ENCODE measurements around the gene CSTF1.

DNA sequence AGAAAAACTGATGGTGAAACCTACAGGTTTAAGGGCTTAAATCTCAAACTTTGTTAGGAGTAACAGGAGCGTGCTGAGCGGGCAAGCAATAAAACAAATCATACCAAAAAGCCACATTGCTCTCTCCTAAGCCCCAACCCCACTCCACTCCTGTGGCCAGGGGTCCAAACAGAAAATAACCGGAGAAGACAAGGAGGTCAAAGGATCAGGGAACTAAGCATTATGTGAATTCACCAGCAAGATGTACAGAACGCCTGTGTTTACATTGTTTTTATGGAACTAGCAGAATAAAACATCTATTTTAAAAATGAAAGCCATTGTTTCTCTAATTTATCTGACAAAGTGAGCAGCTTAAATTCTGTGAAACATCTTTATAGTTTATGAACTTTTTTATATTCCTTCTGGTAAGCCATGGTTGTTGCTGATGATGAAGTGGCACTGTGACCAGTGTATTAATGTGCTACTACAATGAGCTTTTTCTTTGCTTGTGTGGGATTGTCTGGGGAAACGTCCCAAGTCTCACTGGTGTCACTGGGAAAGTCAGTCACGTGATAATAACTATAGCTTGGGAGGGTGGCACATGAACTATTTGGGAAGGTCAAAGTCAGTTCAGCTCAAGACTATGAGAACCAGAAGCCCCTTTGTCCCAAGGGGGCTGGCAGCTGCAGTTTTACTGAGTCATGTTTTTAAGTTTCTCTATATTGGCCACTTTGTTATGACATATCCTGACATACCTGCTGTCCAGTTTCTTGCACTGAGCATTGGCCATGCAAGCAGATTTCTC, 23.9 kb upstream of the CSTF1 start:
- TF ChIP-seq, protein P1, sequence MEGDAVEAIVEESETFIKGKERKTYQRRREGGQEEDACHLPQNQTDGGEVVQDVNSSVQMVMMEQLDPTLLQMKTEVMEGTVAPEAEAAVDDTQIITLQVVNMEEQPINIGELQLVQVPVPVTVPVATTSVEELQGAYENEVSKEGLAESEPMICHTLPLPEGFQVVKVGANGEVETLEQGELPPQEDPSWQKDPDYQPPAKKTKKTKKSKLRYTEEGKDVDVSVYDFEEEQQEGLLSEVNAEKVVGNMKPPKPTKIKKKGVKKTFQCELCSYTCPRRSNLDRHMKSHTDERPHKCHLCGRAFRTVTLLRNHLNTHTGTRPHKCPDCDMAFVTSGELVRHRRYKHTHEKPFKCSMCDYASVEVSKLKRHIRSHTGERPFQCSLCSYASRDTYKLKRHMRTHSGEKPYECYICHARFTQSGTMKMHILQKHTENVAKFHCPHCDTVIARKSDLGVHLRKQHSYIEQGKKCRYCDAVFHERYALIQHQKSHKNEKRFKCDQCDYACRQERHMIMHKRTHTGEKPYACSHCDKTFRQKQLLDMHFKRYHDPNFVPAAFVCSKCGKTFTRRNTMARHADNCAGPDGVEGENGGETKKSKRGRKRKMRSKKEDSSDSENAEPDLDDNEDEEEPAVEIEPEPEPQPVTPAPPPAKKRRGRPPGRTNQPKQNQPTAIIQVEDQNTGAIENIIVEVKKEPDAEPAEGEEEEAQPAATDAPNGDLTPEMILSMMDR (IDR thresholded peaks at IDR 0.05; ENCODE audit: borderline replicate concordance, extremely low read depth, low read length, poor library complexity, severe bottlenecking): no peak
- TF ChIP-seq EZH2 (IDR thresholded peaks at IDR 0.05; ENCODE audit: borderline replicate concordance, low read depth, low read length, severe bottlenecking): no peak
